ENCODE measurements around the gene NPSR1.

DNA sequence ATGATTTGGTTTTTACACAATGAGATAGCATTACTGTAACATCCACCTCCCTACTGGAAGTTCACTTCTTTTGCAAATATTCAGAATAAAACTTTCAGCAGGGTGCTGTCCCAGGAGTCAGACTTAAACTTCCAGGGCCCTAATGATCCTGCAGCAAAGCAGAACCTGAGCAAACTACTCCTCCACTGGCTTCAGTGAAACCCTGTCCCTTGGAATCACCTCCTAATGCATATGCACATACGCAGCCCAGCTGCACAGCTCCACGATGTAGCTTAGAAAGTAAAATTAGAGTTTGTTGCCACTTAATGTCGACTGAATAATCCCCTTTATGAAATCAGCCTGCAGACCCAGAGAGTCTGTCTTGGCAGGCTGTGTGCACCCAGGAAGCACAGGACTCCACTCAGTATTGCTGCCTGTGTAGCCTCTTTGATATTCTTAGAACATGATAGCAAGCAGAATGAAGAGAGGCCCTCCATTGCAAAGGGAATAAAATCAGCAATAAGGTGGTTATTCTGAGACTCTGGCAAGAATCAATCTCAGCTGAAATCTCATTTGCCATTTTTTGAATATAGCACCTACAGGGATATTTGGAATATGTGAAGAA is 1.6 kb downstream of the NPSR1 start:
- no peak for TF ChIP-seq CSDC2 (CRISPR knock-in tag; IDR thresholded peaks at IDR 0.05)
- no peak for TF ChIP-seq ISL1 (CRISPR knock-in tag; IDR thresholded peaks at IDR 0.05)
- TF ChIP-seq ZNF565 (CRISPR knock-in tag; conservative IDR thresholded peaks at IDR 0.05; ENCODE audit: low read depth), result no peak
- no peak for TF ChIP-seq PPARA (CRISPR knock-in tag; IDR thresholded peaks at IDR 0.05; ENCODE audit: borderline replicate concordance)
- TF ChIP-seq, protein P1, sequence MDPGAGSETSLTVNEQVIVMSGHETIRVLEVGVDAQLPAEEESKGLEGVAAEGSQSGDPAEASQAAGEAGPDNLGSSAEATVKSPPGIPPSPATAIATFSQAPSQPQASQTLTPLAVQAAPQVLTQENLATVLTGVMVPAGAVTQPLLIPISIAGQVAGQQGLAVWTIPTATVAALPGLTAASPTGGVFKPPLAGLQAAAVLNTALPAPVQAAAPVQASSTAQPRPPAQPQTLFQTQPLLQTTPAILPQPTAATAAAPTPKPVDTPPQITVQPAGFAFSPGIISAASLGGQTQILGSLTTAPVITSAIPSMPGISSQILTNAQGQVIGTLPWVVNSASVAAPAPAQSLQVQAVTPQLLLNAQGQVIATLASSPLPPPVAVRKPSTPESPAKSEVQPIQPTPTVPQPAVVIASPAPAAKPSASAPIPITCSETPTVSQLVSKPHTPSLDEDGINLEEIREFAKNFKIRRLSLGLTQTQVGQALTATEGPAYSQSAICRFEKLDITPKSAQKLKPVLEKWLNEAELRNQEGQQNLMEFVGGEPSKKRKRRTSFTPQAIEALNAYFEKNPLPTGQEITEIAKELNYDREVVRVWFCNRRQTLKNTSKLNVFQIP (CRISPR knock-in tag; IDR thresholded peaks at IDR 0.05; ENCODE audit: borderline replicate concordance, low read depth), result no peak
- TF ChIP-seq ESRRG (CRISPR knock-in tag; IDR thresholded peaks at IDR 0.05), result no peak
- no peak for TF ChIP-seq RARB (CRISPR knock-in tag; IDR thresholded peaks at IDR 0.05)
- no peak for TF ChIP-seq ZFP3 (CRISPR knock-in tag; IDR thresholded peaks at IDR 0.05)
- no peak for TF ChIP-seq TOX (CRISPR knock-in tag; IDR thresholded peaks at IDR 0.05; ENCODE audit: borderline replicate concordance)
- TF ChIP-seq ZFP30 (CRISPR knock-in tag; IDR thresholded peaks at IDR 0.05), result no peak

All from SK-N-SH treated with all-trans-retinoic acid at 6 μM for 48 hours (cell line).